Activated CD8-positive, alpha-beta memory T cell treated with anti-CD3 and anti-CD28 coated beads, Interleukin-2, amount 50 U/mL, for 24 hours (primary cell): Measurements from ENCODE around the gene TMEM266.

ENCODE experiments used
- DNase-seq: peaks from one replicate; pipeline ENCODE4 v3.0.0-alpha.2; 2020; ENCODE audit errors: extremely low read depth

Gene TMEM266

DNA sequence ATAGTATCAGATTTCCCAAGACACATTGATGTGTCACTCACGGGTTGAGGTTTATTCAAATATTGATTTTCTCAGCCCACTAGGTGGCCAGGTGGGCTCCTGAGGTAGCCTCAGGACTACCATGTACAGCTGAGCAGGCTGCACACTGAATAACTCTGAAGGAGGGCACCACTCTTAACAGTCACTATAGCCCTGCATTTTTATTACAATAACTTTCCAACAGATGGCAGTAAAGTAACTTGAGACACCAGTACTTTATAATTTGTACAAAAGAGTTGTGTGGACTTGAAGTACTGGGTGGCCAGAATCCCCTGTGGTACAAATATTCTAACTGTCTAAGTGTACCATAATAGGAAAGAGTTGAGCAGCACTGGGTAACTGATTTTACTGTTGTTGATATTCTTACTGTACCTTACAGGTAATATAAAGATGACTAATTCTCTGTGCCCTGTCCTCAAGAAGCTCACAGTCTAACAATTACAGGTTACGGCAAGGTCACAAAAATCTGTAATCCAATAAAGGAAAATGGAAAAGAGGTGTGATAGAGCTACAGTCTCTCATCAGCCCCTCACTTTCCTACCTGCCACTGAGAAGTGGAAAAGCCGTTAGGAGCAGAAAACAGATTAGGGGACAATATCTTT lies 175.5 kb downstream of the TMEM266 start:
- no peak for DNase-seq

DNA sequence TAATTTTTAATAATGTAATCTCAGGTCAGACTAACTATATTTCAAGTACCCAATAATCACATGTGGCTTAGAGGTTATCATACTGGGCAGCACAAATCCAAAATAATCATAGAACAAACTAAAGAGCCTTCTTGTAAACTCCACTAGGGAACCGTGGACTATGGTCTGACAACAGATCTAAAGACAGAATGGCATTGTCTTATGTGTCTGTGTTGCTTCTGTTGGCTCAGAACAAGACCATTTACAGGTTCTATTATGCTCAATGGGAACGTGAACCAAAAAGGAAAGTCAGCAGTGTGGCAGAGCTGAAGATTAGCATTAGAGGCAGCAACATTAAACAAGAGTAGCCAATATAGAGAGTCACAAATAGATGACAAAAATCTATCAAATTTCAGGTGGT lies 176.6 kb downstream of the TMEM266 start:
- DNase-seq, result no peak

DNA sequence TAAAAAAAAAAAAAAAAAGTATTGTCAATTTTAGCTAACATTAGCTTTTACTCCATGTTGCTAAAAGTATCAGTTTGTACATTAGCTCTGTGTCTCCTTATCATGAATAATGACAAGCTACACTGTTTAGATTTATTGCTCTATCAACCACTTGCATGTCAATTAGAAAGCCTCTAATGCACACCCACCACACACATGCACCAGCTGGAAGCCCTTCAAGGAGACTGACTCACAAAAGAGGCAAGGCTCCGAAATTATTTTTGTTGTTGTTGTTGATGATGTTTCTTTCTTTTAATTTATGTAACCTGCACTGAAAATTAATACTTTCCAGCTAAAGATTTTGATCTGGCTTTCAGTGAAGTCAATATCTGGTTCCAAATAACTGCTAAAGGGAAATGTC lies 180.0 kb downstream of the TMEM266 start:
- no peak for DNase-seq

DNA sequence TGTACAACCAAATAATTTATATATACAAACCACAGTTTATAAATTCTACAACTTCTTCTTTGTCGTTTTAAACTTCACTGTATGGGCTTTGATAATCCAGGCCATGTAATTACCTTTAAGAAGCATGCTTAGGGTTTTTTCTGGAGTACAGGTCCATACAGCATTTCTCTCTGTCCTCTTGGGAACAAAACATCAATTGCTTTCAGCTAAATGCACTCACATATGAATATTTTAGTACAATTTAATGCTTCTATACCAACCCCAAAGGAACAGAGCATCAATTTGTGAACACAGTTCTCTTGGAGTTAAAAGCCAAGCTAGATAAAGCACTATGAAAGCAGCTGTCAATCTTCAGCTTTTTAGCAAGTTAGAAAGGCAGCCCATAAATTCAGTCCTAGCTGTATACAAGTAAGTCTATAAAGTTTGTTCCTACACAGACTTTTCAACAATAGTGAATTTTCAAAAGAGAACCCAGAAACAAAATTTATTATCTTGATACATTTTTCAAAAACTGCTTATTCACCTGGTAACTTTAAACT lies 185.4 kb downstream of the TMEM266 start:
- no peak for DNase-seq

DNA sequence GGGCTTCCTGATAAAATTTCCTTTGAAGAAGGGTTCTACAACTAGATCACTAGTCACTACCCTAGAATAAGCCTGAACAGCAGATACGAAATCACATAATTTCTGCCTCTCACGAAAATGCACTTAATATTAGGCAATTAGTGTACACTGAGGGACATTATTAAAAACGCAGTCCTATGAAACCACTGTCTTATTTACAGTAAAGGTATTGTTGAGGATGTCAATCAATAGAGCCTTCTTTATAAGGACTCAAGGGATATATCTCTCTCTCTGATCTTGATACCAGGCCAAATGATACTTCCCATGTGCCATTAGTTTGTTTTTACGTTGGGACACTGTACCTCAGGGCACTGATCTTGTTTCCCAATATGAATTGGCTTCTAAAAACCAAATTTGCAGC lies 191.9 kb downstream of the TMEM266 start:
- no peak for DNase-seq

DNA sequence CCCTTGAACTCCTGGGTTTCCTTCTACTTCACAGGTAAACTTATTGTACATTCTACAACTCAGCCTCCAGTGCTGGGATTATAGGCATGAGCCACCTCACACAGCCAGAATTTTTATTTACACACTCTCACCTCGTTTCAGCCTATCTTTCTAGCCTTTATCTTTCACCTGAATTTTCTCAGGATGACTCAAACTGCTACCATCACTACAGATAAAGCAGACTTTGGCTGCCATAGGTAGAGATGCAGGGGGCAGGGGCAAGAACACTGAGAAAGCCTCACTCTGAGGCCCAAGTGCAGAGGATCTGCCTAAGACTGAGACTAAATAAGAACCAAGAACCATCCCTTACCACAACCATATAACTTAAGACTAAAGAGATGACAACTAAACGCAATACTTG lies 192.5 kb downstream of the TMEM266 start:
- DNase-seq, result no peak

DNA sequence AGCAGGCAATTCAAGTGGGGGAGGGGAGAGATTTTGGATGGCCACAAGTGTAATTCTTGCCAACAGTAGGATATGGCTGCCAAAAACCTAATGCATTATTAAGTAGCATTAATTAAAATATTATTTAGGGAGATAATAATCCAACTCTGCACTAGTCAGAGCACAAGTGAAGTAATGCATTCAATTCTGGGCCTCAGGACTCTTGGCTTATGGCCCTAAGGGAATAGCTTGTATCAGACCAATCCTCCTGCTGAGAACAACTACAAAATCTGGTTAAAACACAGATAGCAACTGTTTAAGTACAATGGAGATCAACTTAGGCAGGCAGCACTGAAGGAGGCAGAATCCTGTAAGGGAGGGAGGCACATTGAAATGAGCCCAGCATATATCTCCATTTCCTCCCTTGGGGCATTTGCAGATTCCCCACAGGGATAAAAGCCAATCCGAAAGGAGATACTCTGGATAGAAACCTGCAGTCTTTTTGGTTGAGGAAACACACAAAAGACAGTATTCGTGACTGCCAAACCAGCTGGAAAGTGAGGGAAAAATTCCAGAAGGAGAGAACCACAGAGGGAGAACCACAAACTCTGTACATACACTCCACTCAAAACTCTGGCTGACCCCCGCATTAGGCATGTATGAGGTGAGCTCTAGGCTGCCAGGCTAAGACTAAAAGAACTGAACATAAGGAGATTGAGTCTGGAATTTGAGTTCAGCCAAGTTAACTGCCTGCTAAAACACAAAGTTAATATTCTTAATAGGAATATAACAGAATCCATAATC lies 194.1 kb downstream of the TMEM266 start:
- DNase-seq, result no peak
